H9 (cell line): ENCODE results near the gene PCDHGC3. TPM values are rescaled to one million over a fixed set of nuclear protein-coding genes. Genes with fewer than 3 reads are reported as not detected.

Source experiments
- DNase-seq: peaks from one replicate; pipeline ENCODE4 v3.0.0-alpha.2; 2017
- H2AFZ ChIP-seq: one replicate; pipeline ENCODE4 v1.6.1; 2013; ENCODE audit warnings: mild to moderate bottlenecking, low read length, control low read depth, moderate library complexity
- H2AK5ac ChIP-seq: 2 replicates; pipeline ENCODE4 v1.6.1; 2013; ENCODE audit warnings: low read length, control low read depth, mixed read lengths; ENCODE audit not compliant: insufficient read length
- H2BK120ac ChIP-seq: one replicate; pipeline ENCODE4 v1.6.1; 2013; ENCODE audit warnings: low read depth, mild to moderate bottlenecking, low read length, control low read depth, inconsistent platforms; ENCODE audit not compliant: poor library complexity, severe bottlenecking
- H2BK12ac ChIP-seq: 2 replicates; pipeline ENCODE4 v1.6.1; 2013; ENCODE audit warnings: low read length, control low read depth, mixed read lengths, low read depth; ENCODE audit not compliant: insufficient read length
- H2BK15ac ChIP-seq: 2 replicates; pipeline ENCODE4 v1.6.1; 2013; ENCODE audit warnings: low read depth, low read length, control low read depth
- H2BK20ac ChIP-seq: one replicate; pipeline ENCODE4 v1.6.1; 2013; ENCODE audit warnings: low read depth, mild to moderate bottlenecking, low read length, control low read depth, inconsistent platforms; ENCODE audit not compliant: poor library complexity, severe bottlenecking
- H2BK5ac ChIP-seq: 2 replicates; pipeline ENCODE4 v1.6.1; 2013; ENCODE audit warnings: low read length, control low read depth, mixed read lengths; ENCODE audit not compliant: insufficient read length
- H3K14ac ChIP-seq: 2 replicates; pipeline ENCODE4 v1.6.1; 2013; ENCODE audit warnings: low read length, control low read depth; ENCODE audit not compliant: insufficient read depth
- H3K18ac ChIP-seq: 2 replicates; pipeline ENCODE4 v1.6.1; 2013; ENCODE audit warnings: low read depth, mild to moderate bottlenecking, mixed read lengths, low read length, control low read depth; ENCODE audit not compliant: insufficient read length
- H3K23ac ChIP-seq: 2 replicates; pipeline ENCODE4 v1.6.1; 2013; ENCODE audit warnings: low read length, control low read depth, mixed read lengths, low read depth; ENCODE audit not compliant: insufficient read length
- H3K23me2 ChIP-seq: 2 replicates; pipeline ENCODE4 v1.6.1; 2013; ENCODE audit warnings: low read depth, mild to moderate bottlenecking, mixed read lengths, low read length, control low read depth; ENCODE audit not compliant: insufficient read length, poor library complexity, severe bottlenecking
- H3K27ac ChIP-seq: 2 replicates; pipeline ENCODE4 v1.5.1; 2013; ENCODE audit warnings: low read length, control low read depth, mixed read lengths, low read depth; ENCODE audit not compliant: insufficient read length
- H3K27me3 ChIP-seq: 2 replicates; pipeline ENCODE4 v1.6.1; 2013; ENCODE audit warnings: low read length, control low read depth, inconsistent platforms; ENCODE audit not compliant: insufficient read depth
- H3K4ac ChIP-seq: 2 replicates; pipeline ENCODE4 v1.6.1; 2013; ENCODE audit warnings: low read depth, mild to moderate bottlenecking, control low read depth, inconsistent platforms, low read length, moderate library complexity
- H3K4me1 ChIP-seq: 2 replicates; pipeline ENCODE4 v1.6.1; 2013; ENCODE audit warnings: low read length, control low read depth, inconsistent platforms; ENCODE audit not compliant: insufficient read depth
- H3K4me2 ChIP-seq: 2 replicates; pipeline ENCODE4 v1.6.1; 2013; ENCODE audit warnings: low read length, control low read depth, mixed read lengths; ENCODE audit not compliant: insufficient read length, insufficient read depth
- H3K56ac ChIP-seq: 2 replicates; pipeline ENCODE4 v1.6.1; 2013; ENCODE audit warnings: low read depth, mild to moderate bottlenecking, mixed read lengths, low read length, control low read depth; ENCODE audit not compliant: insufficient read length
- H3K79me1 ChIP-seq: 2 replicates; pipeline ENCODE4 v1.6.1; 2013; ENCODE audit warnings: low read depth, mild to moderate bottlenecking, moderate library complexity, low read length, control low read depth, inconsistent platforms; ENCODE audit not compliant: insufficient read depth, poor library complexity, severe bottlenecking
- H3K79me2 ChIP-seq: 2 replicates; pipeline ENCODE4 v1.6.1; 2013; ENCODE audit warnings: low read length, control low read depth, inconsistent platforms; ENCODE audit not compliant: insufficient read depth
- H3K9ac ChIP-seq: 2 replicates; pipeline ENCODE4 v1.6.1; 2013; ENCODE audit warnings: low read length, control low read depth, mixed read lengths; ENCODE audit not compliant: insufficient read length; ENCODE audit errors: extremely low read depth
- H3K9me3 ChIP-seq: one replicate; pipeline ENCODE4 v1.6.1; 2013; ENCODE audit warnings: low read depth, low read length, inconsistent platforms; ENCODE audit not compliant: control insufficient read depth
- H3T11ph ChIP-seq: one replicate; pipeline ENCODE4 v1.6.1; 2013; ENCODE audit warnings: mild to moderate bottlenecking, low read length, control low read depth, inconsistent platforms
- H4K20me1 ChIP-seq: one replicate; pipeline ENCODE4 v1.6.1; 2013; ENCODE audit not compliant: control insufficient read depth, insufficient read length, insufficient read depth
- H4K5ac ChIP-seq: 2 replicates; pipeline ENCODE4 v1.6.1; 2013; ENCODE audit warnings: low read depth, mild to moderate bottlenecking, mixed read lengths, low read length, control low read depth; ENCODE audit not compliant: insufficient read length
- H4K8ac ChIP-seq: replicated peaks from 2 replicates; pipeline ENCODE4 v1.6.1; 2013; ENCODE audit warnings: low read length, control low read depth, mixed read lengths, low read depth; ENCODE audit not compliant: insufficient read length
- H4K91ac ChIP-seq: 2 replicates; pipeline ENCODE4 v1.6.1; 2013; ENCODE audit warnings: low read depth, mild to moderate bottlenecking, moderate library complexity, mixed read lengths, low read length, control low read depth; ENCODE audit not compliant: insufficient read length
- H3K27ac Mint-ChIP-seq, 3 experiments: 2 replicates in 2 of 3; 3 replicates in 1 of 3; pipeline ENCODE4 v1.8.0; 2020 to 2021; ENCODE audit warnings: mixed read lengths in 3 of 3, mild to moderate bottlenecking in 1 of 3, moderate library complexity in 1 of 3
- H3K27me3 Mint-ChIP-seq: 2 replicates; pipeline ENCODE4 v1.8.0; 2021; ENCODE audit warnings: low read depth, mild to moderate bottlenecking, moderate library complexity, mixed read lengths
- H3K36me3 Mint-ChIP-seq, 3 experiments: 2 replicates in 2 of 3; 3 replicates in 1 of 3; pipeline ENCODE4 v1.8.0; 2020 to 2021; ENCODE audit warnings: low read depth in 3 of 3, mixed read lengths in 3 of 3; ENCODE audit not compliant: insufficient read depth in 1 of 3
- H3K4me1 Mint-ChIP-seq, 2 experiments: 2 replicates each; pipeline ENCODE4 v1.8.0; 2020; ENCODE audit warnings: mixed read lengths in 2 of 2
- H3K4me3 Mint-ChIP-seq, 2 experiments: 2 replicates in 1 of 2; 3 replicates in 1 of 2; pipeline ENCODE4 v1.8.0; 2020 to 2021; ENCODE audit warnings: mild to moderate bottlenecking in 2 of 2, mixed read lengths in 2 of 2, moderate library complexity in 1 of 2
- H3K9me3 Mint-ChIP-seq, 2 experiments: 2 replicates in 1 of 2; 3 replicates in 1 of 2; pipeline ENCODE4 v1.8.0; 2020; ENCODE audit warnings: mild to moderate bottlenecking in 2 of 2, mixed read lengths in 2 of 2, moderate library complexity in 1 of 2
- WGBS: extraction: QIAGEN DNeasy Blood & Tissue Kit; methylation state at CpG from one replicate; pipeline ENCODE4 v1.1.7; 2013; ENCODE audit warnings: missing lambda C conversion rate, low lambda C conversion rate, mixed read lengths; ENCODE audit not compliant: insufficient read length; ENCODE audit errors: extremely low coverage; 5-methylcytosine and 5-hydroxymethylcytosine counted together
- total RNA-seq: library from RNA; stranded (reverse); gene quantifications from 2 replicates; pipeline ENCODE4 v1.2.1, GENCODE V29; 2021
- TF ChIP-seq, protein P1 (sequence below): fragments of 200-600 bp; sonication (generic); conservative IDR thresholded peaks from 3 replicates; pipeline ENCODE4 v1.8.0; 2021; ENCODE audit warnings: antibody characterized with exemption, mild to moderate bottlenecking

The PCDHGC3 gene
- total RNA-seq, 1 experiment from 2014 or later = 19.8 TPM

- no peak overlapping the region for H3K27ac ChIP-seq
- no peak overlapping the region for H2AK5ac ChIP-seq
- H3K4me2 ChIP-seq = peak overlapping the region; percentile 91
- peak overlapping the region; percentile 54 for H3K14ac ChIP-seq
- H4K8ac ChIP-seq = no peak overlapping the region
- DNase-seq = peak; percentile 85
- H3K36me3 Mint-ChIP-seq = peaks cover 20 to 43% (median 30%) of the 10 kb centered on the region in 3 experiments
- peak overlapping the region; percentile 55 for H3K18ac ChIP-seq
- peak overlapping the region; percentile 21 for H3K9ac ChIP-seq
- no peak overlapping the region for H4K5ac ChIP-seq
- H3K79me1 ChIP-seq = no peaks in the 10 kb centered on the region
- H2AFZ ChIP-seq = no peak overlapping the region
- no peak overlapping the region; the same call in 1 of the 2 replicates for H3K4ac ChIP-seq
- peaks cover 40 to 52% of the 10 kb centered on the region in 2 experiments for H3K4me1 Mint-ChIP-seq
- no peak overlapping the region for H4K91ac ChIP-seq
- no peaks in the 10 kb centered on the region for H4K20me1 ChIP-seq
- H3K56ac ChIP-seq = no peak overlapping the region
- no peak overlapping the region for H2BK120ac ChIP-seq
- H3K27me3 Mint-ChIP-seq = peaks cover 3% of the 10 kb centered on the region; the same call in 1 of the 2 replicates
- H3K79me2 ChIP-seq = no peaks in the 10 kb centered on the region
- no peak overlapping the region for H2BK12ac ChIP-seq
- TF ChIP-seq, protein P1, sequence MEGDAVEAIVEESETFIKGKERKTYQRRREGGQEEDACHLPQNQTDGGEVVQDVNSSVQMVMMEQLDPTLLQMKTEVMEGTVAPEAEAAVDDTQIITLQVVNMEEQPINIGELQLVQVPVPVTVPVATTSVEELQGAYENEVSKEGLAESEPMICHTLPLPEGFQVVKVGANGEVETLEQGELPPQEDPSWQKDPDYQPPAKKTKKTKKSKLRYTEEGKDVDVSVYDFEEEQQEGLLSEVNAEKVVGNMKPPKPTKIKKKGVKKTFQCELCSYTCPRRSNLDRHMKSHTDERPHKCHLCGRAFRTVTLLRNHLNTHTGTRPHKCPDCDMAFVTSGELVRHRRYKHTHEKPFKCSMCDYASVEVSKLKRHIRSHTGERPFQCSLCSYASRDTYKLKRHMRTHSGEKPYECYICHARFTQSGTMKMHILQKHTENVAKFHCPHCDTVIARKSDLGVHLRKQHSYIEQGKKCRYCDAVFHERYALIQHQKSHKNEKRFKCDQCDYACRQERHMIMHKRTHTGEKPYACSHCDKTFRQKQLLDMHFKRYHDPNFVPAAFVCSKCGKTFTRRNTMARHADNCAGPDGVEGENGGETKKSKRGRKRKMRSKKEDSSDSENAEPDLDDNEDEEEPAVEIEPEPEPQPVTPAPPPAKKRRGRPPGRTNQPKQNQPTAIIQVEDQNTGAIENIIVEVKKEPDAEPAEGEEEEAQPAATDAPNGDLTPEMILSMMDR = no peak
- H3T11ph ChIP-seq = no peak overlapping the region
- H3K4me1 ChIP-seq = no peaks in the 10 kb centered on the region; the same call in 1 of the 2 replicates
- H3K4me3 Mint-ChIP-seq = peak overlapping the region; percentile 75 to 88
- no peaks in the 10 kb centered on the region for H3K9me3 ChIP-seq
- WGBS = no CpG with 5 or more reads among the region's 29 CpGs
- peak overlapping the region; percentile 90 to 96 (median 96) for H3K27ac Mint-ChIP-seq
- H3K23me2 ChIP-seq = peaks cover 17% of the 10 kb centered on the region
- H2BK20ac ChIP-seq = no peak overlapping the region
- H3K9me3 Mint-ChIP-seq = no peaks in the 10 kb centered on the region; a peak in 1 of 5 replicates
- no peak overlapping the region for H3K23ac ChIP-seq
- H3K27me3 ChIP-seq = no peaks in the 10 kb centered on the region
- H2BK5ac ChIP-seq = no peak overlapping the region
- H2BK15ac ChIP-seq = no peak overlapping the region
These were observed 38.0 kb downstream of the PCDHGC3 start for GRCh38 chr5:141513627-141514329.
